ENCODE data around the gene BAG1. TPM values are rescaled to one million over a fixed set of nuclear protein-coding genes. Genes with fewer than 3 reads are reported as not detected.

BAG1 gene
- polyA plus RNA-seq, 4 donors, result 81.9 to 91.2 (median 86.4) TPM

GRCh38 chr9:33277484-33277883 is 13.0 kb upstream of the BAG1 start:
- no peak for DNase-seq (ENCODE audit: low read depth in 4 of 4, low spot score in 3 of 4)

GRCh38 chr9:33273972-33274328 is 9.4 kb upstream of the BAG1 start:
- DNase-seq (ENCODE audit: low read depth in 4 of 4, low spot score in 3 of 4), result no peak

GRCh38 chr9:33273266-33273971 is 8.9 kb upstream of the BAG1 start:
- DNase-seq (ENCODE audit: low read depth in 4 of 4, low spot score in 3 of 4), result no peak

DNA sequence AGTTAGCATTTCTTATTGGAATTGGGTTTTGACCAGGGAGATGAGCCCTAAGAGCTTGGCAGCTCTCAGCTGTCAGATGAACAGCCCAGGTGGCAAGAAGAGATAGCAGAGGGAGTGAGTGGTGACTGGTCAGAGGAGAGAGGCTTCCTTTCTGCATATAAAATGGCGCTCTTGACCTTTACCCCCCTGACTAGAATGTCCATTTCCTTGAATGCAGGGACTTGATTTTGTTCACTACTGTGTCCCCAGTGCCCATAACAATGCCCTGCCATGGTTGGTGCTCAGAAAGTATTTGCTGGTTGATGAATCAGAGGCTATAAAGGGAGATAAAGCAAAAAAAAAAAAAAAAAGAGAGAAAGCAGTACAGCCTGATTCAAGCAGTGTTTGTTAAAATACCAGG is 7.6 kb upstream of the BAG1 start:
- DNase-seq (ENCODE audit: low read depth in 4 of 4, low spot score in 3 of 4), result no peak

- DNase-seq (ENCODE audit: low read depth in 4 of 4, low spot score in 3 of 4), result no peak
Observed at GRCh38 chr9:33270146-33270545, 5.6 kb upstream of the BAG1 start.

DNA sequence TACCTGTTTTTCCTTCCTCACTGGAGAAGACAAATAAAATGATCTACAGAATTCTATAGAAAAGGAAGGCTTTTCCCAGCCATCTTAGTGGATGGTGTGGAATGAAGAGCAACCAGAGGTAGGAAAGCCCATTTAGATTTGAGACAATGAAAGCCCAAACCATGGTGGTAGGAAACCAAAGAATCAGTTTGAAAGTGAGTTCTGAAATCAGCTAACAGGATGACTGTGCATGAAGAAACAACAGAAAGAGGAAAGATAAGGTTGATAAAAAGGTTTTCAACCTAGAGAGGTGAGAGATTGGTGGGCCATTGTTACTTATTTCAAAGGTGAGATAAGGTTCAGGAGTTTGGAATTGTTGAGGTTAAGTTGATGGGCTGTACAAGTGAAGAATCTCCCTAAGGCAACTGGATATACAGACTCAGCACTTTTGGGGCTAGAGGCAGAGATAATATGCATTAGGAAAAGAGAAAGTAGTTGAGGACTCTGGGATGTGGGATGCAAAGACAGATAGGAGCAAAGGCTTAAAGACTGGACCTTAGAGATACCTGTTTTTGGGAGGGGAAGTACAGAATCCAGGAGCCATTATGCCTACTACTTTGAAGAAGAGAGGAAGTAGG is 2.8 kb upstream of the BAG1 start:
- DNase-seq (ENCODE audit: low read depth in 4 of 4, low spot score in 3 of 4), result no peak

DNA sequence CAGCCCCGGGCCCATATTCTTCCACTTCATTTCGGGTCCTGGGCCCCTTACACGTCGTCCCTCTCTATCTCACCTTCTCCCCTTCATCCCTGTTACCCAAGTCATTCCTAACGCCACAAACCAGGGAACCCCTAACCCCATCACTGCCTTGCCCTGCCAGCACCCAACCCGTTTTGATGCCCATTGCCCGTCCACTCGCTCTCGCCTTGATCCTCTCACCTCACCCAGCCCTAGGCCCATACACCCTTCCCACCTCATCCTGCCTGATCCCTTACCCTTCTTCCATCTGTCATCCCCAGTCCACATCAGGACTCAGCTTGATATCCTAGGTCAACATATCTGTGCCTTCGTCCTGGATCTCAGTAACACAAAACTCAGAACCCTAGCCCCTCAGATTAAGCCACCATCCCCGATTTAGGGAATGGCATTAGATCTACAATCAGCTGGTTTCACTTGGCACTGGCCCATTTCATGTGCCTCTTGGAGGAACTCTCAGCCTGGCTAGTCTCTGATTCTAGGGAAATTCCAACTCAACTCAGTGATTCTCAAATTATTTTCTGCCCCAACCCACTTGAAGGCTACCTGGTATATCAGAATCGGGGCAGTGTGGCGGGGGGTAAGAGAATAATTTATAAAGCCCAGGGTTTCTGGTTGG is 830 bp upstream of the BAG1 start:
- no peak for DNase-seq (ENCODE audit: low read depth in 4 of 4, low spot score in 3 of 4)

GRCh38 chr9:33264003-33264472 is 470 bp downstream of the BAG1 start:
- DNase-seq (ENCODE audit: low read depth in 4 of 4, low spot score in 3 of 4), result peak; percentile 10 to 49 (median 22)

GRCh38 chr9:33263131-33264002 is 1.1 kb downstream of the BAG1 start:
- DNase-seq (ENCODE audit: low read depth in 4 of 4, low spot score in 3 of 4), result peak; percentile 5 to 18 (median 12)

GRCh38 chr9:33260372-33260771 is 4.1 kb downstream of the BAG1 start:
- no peak for DNase-seq (ENCODE audit: low read depth in 4 of 4, low spot score in 3 of 4)

DNA sequence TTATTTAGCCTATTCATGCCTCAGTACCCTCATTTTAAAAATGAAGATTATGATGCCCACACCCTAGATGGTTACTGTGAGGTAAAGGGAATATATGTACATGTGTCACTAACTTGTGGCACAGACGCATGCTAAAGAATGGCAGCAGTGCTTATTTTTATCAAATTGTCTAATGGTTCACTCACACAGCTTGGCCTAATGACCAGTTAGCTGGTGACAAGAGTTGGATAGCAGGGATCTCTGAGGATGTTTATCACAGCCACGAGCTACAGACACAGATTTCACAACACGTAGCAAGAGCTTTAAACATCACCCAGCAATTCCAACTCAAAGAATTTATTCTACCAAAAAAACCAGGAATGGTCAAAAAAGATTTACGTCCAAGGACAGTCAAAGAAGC is 7.2 kb downstream of the BAG1 start:
- no peak for DNase-seq (ENCODE audit: low read depth in 4 of 4, low spot score in 3 of 4)

- no peak for DNase-seq (ENCODE audit: low read depth in 4 of 4, low spot score in 3 of 4)
Observed at GRCh38 chr9:33256236-33256635, 8.3 kb downstream of the BAG1 start.

DNA sequence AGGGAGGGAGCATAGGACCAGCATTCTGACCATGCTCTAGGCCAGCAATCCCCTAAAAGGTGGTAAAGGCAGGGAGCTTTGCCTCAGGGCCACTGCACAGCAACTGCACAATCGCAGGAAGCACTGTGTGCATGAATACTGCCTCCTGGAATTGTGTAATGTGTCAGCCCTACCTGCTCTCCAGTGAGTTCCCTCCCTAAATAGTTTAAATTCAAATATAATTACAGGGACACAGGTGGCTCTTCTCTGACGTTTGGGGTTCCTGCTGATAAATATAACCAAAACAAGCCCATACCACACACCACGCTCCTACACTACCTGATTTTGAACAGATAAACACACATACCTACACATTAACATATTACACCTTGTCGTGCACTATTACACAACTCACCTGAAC is 9.0 kb downstream of the BAG1 start:
- no peak for DNase-seq (ENCODE audit: low read depth in 4 of 4, low spot score in 3 of 4)

DNA sequence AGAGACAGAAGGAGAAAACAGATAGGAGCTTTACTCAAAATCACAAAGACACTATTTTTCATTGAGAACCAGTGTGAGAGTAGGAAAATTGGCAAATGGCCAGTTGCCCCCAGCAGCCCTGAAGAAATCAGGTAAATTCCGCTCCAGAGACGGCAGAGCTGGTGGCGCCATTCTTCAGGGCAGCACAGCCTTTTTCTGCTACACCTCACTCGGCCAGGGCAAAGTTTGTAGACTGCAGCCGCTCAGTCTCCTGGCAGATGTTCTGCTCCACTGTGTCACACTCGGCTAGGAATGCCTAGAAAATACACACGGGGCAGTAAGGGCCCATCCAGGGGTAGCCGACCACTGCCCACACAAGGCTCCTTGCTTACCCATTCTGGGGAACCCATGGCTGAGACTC is 9.5 kb downstream of the BAG1 start:
- DNase-seq (ENCODE audit: low read depth in 4 of 4, low spot score in 3 of 4), result no peak

- DNase-seq (ENCODE audit: low read depth in 4 of 4, low spot score in 3 of 4), result no peak
Observed at GRCh38 chr9:33254211-33254610, 10.3 kb downstream of the BAG1 start.

DNA sequence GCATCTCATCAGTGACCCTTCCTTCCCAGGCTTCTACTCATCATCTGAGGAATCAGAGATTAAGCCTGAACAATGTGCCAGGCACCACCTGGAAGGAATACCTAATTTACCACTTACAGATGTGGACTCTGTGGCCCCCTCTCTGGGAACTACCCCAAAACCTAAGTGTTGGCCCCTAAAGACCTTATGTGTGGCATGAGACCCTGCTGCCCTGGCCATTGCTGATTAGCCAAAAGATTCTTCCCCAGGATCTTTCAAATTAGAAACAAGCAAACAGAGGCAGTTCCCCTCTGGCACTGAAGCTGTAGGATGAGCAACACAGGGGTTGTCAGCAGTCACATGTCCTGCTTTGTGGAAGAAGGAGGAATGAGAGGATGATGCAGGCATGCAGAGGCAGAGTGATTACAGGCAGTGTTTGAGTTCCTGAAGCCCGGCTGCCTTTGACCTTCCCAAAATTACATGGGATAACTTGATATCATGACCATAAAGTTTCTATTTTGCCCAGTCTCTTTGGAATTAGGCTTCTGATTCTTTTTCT is 14.0 kb downstream of the BAG1 start:
- DNase-seq (ENCODE audit: low read depth in 4 of 4, low spot score in 3 of 4), result no peak

DNA sequence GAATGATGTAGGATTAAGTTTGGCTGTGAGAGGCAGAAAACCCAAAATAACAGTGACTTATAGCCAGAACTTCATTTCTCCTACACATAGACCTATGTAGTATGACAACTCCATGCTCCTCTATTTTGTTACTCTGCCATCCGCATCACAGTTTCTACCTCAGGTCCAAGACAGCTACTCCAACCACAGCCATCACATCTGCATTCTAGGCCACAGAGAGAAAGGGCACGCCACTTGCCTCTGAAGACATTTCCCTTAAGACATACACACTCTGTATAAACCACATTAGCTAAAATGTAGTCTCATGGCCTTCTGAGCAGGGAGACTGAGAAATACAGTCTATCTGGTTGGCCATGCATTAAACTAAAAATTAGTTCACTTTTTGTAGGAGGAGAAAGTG is 14.5 kb downstream of the BAG1 start:
- DNase-seq (ENCODE audit: low read depth in 4 of 4, low spot score in 3 of 4), result no peak

- DNase-seq (ENCODE audit: low read depth in 4 of 4, low spot score in 3 of 4), result no peak
Observed at GRCh38 chr9:33249087-33249658, 15.3 kb downstream of the BAG1 start.

- no peak for DNase-seq (ENCODE audit: low read depth in 4 of 4, low spot score in 3 of 4)
Observed at GRCh38 chr9:33248606-33249005, 15.9 kb downstream of the BAG1 start.

- no peak for DNase-seq (ENCODE audit: low read depth in 4 of 4, low spot score in 3 of 4)
Observed at GRCh38 chr9:33246269-33246860, 18.1 kb downstream of the BAG1 start.
